Measurements from ENCODE around the gene TOR3A. TPM values are rescaled to one million over a fixed set of nuclear protein-coding genes. Genes with fewer than 3 reads are reported as not detected.

Gene TOR3A
- total and polyA plus RNA-seq, 2 donors (not counting 3 experiments of a cell fraction or from before 2014, with no cell fraction given), result 14.9 to 16.7 TPM

GRCh38 chr1:179105393-179105792 is 23.5 kb downstream of the TOR3A start:
- POLR2A ChIA-PET, result no interaction called here

More at GRCh38 chr1:179105393-179105792, 23.5 kb downstream of the TOR3A start:
- no peak overlapping the region for H3K9ac ChIP-seq (replicated peaks; ENCODE audit: extremely low read depth, insufficient read depth, low read length)
- no peak for FAIRE-seq
- H2AFZ ChIP-seq (ENCODE audit: low read depth, low read length), result no peak overlapping the region
- CTCF ChIA-PET, result interaction anchor here (0.8 to 1.9 kb wide), 10 partner anchors 14 to 188 kb away, joined by 3 to 12 read pairs (median 5); partner anchors contain the start of gene TOR3A
- H3K4me1 ChIP-seq (ENCODE audit: control insufficient read depth, extremely low read depth, insufficient read depth, low read length), result no peaks in the 10 kb centered on the region
- no peaks in the 10 kb centered on the region for H3K27me3 ChIP-seq (ENCODE audit: control insufficient read depth in 2 of 2, insufficient read depth in 2 of 2, low read length in 2 of 2)
- no peak overlapping the region for H3K4me2 ChIP-seq (ENCODE audit: insufficient read depth, low read length)
- BruUV-seq (replicated peaks), result no TSS peak
- dilution Hi-C loops (cut with MboI; ENCODE audit: extremely low pct_ligation_motif_present, low sequenced_read_pairs) (no loop called here), intact Hi-C loops (cut with micrococcal nuclease) (no loop called here)
- H3K9me3 ChIP-seq (replicated peaks; ENCODE audit: control insufficient read depth, insufficient read depth, low read length), result no peaks in the 10 kb centered on the region
- H3K9me1 ChIP-seq (replicated peaks; ENCODE audit: control insufficient read depth, extremely low read depth, insufficient read depth, low read length), result no peaks in the 10 kb centered on the region
- DNase-seq (ENCODE audit: low read depth, low spot score), result no peak
- H3K36me3 ChIP-seq (ENCODE audit: control insufficient read depth in 2 of 2, extremely low read depth in 1 of 2, insufficient read depth in 2 of 2, low read length in 2 of 2), result peaks cover 45 to 53% of the 10 kb centered on the region in 2 experiments
- no peak overlapping the region for H3K27ac ChIP-seq (ENCODE audit: insufficient read depth, low read depth, low read length)
- peaks cover 72% of the 10 kb centered on the region for H3K79me2 ChIP-seq (ENCODE audit: control insufficient read depth, insufficient read depth, low read length)
- peaks cover 14% of the 10 kb centered on the region for H4K20me1 ChIP-seq (replicated peaks; ENCODE audit: control insufficient read depth, extremely low read depth, insufficient read depth, low read length)
- TF ChIP-seq CTCF (IDR thresholded peaks at IDR 0.05; ENCODE audit: extremely low read depth in 1 of 2, insufficient read depth in 1 of 2, low read depth in 1 of 2, low read length in 2 of 2), result peak; percentile 13 to 32
- TF ChIP-seq FOS (IDR thresholded peaks at IDR 0.05; ENCODE audit: borderline replicate concordance, insufficient read depth, low read length), result no peak
- H3K4me3 ChIP-seq (replicated peaks in 1 of 3; ENCODE audit: insufficient read depth in 1 of 3, low read depth in 1 of 3, low read length in 3 of 3), result no peak overlapping the region
